GM15510 (cell line): ENCODE results near the gene PSMB8.

Source experiments
- POLR2A ChIP-seq: IDR thresholded peaks from 3 replicates; pipeline ENCODE4 v1.6.1; 2011; ENCODE audit warnings: borderline replicate concordance; ENCODE audit not compliant: insufficient read length; ENCODE audit errors: extremely low read depth

The PSMB8 gene

GRCh38 chr6:32844839-32845383 is 1.1 kb upstream of the PSMB8 start:
- TF ChIP-seq POLR2A: peak; percentile 86

GRCh38 chr6:32843331-32843978 is 392 bp downstream of the PSMB8 start:
- no peak for TF ChIP-seq POLR2A

GRCh38 chr6:32842690-32843089 is 1.2 kb downstream of the PSMB8 start:
- no peak for TF ChIP-seq POLR2A

- no peak for TF ChIP-seq POLR2A
Measured at GRCh38 chr6:32842021-32842650, 1.7 kb downstream of the PSMB8 start.

- TF ChIP-seq POLR2A: peak; percentile 50
Measured at GRCh38 chr6:32840604-32841246, 3.1 kb downstream of the PSMB8 start.

- no peak for TF ChIP-seq POLR2A
Measured at GRCh38 chr6:32839356-32839755, 4.5 kb downstream of the PSMB8 start.

GRCh38 chr6:32838114-32838958 is 5.5 kb downstream of the PSMB8 start, which contains the start of gene TAP2:
Gene TAP2, minus strand, starts transcription at chr6:32838739. Its CDS starts 506 bp downstream, at chr6:32838233.
- TF ChIP-seq POLR2A: peak; percentile 74

- no peak for TF ChIP-seq POLR2A
Measured at GRCh38 chr6:32837651-32838113, 6.2 kb downstream of the PSMB8 start.

GRCh38 chr6:32836873-32837272 is 7.0 kb downstream of the PSMB8 start:
- no peak for TF ChIP-seq POLR2A

- TF ChIP-seq POLR2A: no peak
Measured at GRCh38 chr6:32835167-32835893, 8.5 kb downstream of the PSMB8 start.

GRCh38 chr6:32833664-32834063 is 10.2 kb downstream of the PSMB8 start:
- TF ChIP-seq POLR2A: no peak

- no peak for TF ChIP-seq POLR2A
Measured at GRCh38 chr6:32832535-32832934, 11.3 kb downstream of the PSMB8 start.

- TF ChIP-seq POLR2A: no peak
Measured at GRCh38 chr6:32830936-32831335, 12.9 kb downstream of the PSMB8 start.

GRCh38 chr6:32830017-32830416 is 13.8 kb downstream of the PSMB8 start:
- TF ChIP-seq POLR2A: no peak
